HFF-Myc (cell line): ENCODE data around the gene ST8SIA5.

Experiments
- DNase-seq: peaks from one replicate; pipeline ENCODE4 v3.0.0-alpha.2; 2011; ENCODE audit warnings: low read depth; ENCODE audit errors: extremely low read depth
- H3K4me3 ChIP-seq: replicated peaks from 2 replicates; pipeline ENCODE4 v1.5.1; 2011; ENCODE audit warnings: low read depth, mild to moderate bottlenecking, control low read depth, low read length
- CTCF ChIP-seq: IDR thresholded peaks from 2 replicates; pipeline ENCODE4 v1.5.1; 2012; ENCODE audit warnings: mild to moderate bottlenecking, low read depth, low read length, control low read depth; ENCODE audit errors: missing control alignments

Gene ST8SIA5

GRCh38 chr18:46718501-46719341 lies 38.1 kb downstream of the ST8SIA5 start:
- peak; percentile 89 for DNase-seq
- no peak overlapping the region for H3K4me3 ChIP-seq
- TF ChIP-seq CTCF: no peak

- no peak overlapping the region for H3K4me3 ChIP-seq
- TF ChIP-seq CTCF: no peak
- DNase-seq: no peak
These were observed 40.0 kb downstream of the ST8SIA5 start for GRCh38 chr18:46716827-46717226.

- no peak overlapping the region for H3K4me3 ChIP-seq
- no peak for TF ChIP-seq CTCF
- no peak for DNase-seq
These were observed 40.5 kb downstream of the ST8SIA5 start for GRCh38 chr18:46716336-46716735.

GRCh38 chr18:46715062-46715461 lies 41.8 kb downstream of the ST8SIA5 start:
- TF ChIP-seq CTCF: no peak
- no peak for DNase-seq
- H3K4me3 ChIP-seq: no peak overlapping the region

GRCh38 chr18:46712406-46712805 lies 44.4 kb downstream of the ST8SIA5 start:
- no peak overlapping the region for H3K4me3 ChIP-seq
- peak; percentile 12 for DNase-seq
- TF ChIP-seq CTCF: no peak

- no peak for TF ChIP-seq CTCF
- H3K4me3 ChIP-seq: no peak overlapping the region
- no peak for DNase-seq
These were observed 45.4 kb downstream of the ST8SIA5 start for GRCh38 chr18:46711444-46711863.
